CD4-positive, alpha-beta T cell (primary cell): ENCODE measurements around the gene VPS13D. TPM values are rescaled to one million over a fixed set of nuclear protein-coding genes. Genes with fewer than 3 reads are reported as not detected.
"Not testable (repeated sequence)": the region's sequence is repeated elsewhere in the genome, so short reads cannot be mapped to it uniquely, and the experiment has no call there.

Experiments used
- ATAC-seq: fragments of 200-7000 bp; cut with Tn5 transposase; one replicate; pipeline ENCODE4 v1.10.0; 2022; ENCODE audit warnings: mild to moderate bottlenecking; ENCODE audit not compliant: poor library complexity
- CTCF ChIA-PET: fragments of 350-600 bp; sonication (Branson Sonifier 250); formaldehyde crosslinking; loops from one replicate; lab custom pipeline; 2021; ENCODE audit warnings: antibody characterized with exemption, inconsistent platforms; lab: Charles Lee
- POLR2A ChIA-PET: fragments of 350-600 bp; sonication (Branson Sonifier 250); formaldehyde crosslinking; loops from one replicate; lab custom pipeline; 2021; ENCODE audit warnings: antibody characterized with exemption, inconsistent platforms; lab: Charles Lee
- DNase-seq, 14 experiments: peaks; one replicate each; pipeline ENCODE4 v3.0.0-alpha.2; 2013 to 2020; ENCODE audit warnings: mixed read lengths in 2 of 14
- H3K27ac ChIP-seq, 2 donors: one replicate each; pipeline versions ENCODE4 v1.5.1 to v1.7.0; 2013; ENCODE audit warnings: low read length in 2 of 2, low read depth in 1 of 2, mild to moderate bottlenecking in 1 of 2
- H3K27me3 ChIP-seq, 2 experiments: 1 replicate in 1 of 2; 2 replicates in 1 of 2; pipeline versions ENCODE4 v1.6.1 to v1.7.0; 2013; ENCODE audit warnings: low read length in 2 of 2, control low read depth in 1 of 2, mild to moderate bottlenecking in 1 of 2, moderate library complexity in 1 of 2; ENCODE audit not compliant: insufficient read depth in 2 of 2, control insufficient read depth in 1 of 2
- H3K36me3 ChIP-seq: one replicate; pipeline ENCODE4 v1.6.1; 2013; ENCODE audit warnings: low read length, control low read depth; ENCODE audit not compliant: insufficient read depth
- H3K4me1 ChIP-seq: one replicate; pipeline ENCODE4 v1.6.1; 2013; ENCODE audit warnings: low read length, control low read depth; ENCODE audit not compliant: insufficient read depth
- H3K4me3 ChIP-seq: one replicate; pipeline ENCODE4 v1.5.1; 2013; ENCODE audit warnings: mild to moderate bottlenecking, low read length, moderate library complexity
- H3K9me3 ChIP-seq, 2 experiments: 1 replicate in 1 of 2; 2 replicates in 1 of 2; pipeline versions ENCODE4 v1.6.1 to v1.7.0; 2013; ENCODE audit warnings: low read length in 2 of 2, mild to moderate bottlenecking in 2 of 2, control low read depth in 1 of 2, moderate library complexity in 1 of 2; ENCODE audit not compliant: control insufficient read depth in 1 of 2, insufficient read depth in 1 of 2
- H3K27ac Mint-ChIP-seq: one replicate; pipeline ENCODE4 v1.8.0; 2020; ENCODE audit warnings: mixed read lengths
- H3K27me3 Mint-ChIP-seq: one replicate; pipeline ENCODE4 v1.8.0; 2021; ENCODE audit warnings: mixed read lengths
- H3K36me3 Mint-ChIP-seq: one replicate; pipeline ENCODE4 v1.8.0; 2021; ENCODE audit warnings: low read depth, mixed read lengths
- H3K4me1 Mint-ChIP-seq: one replicate; pipeline ENCODE4 v1.8.0; 2021; ENCODE audit warnings: low read depth, mixed read lengths
- H3K4me3 Mint-ChIP-seq: one replicate; pipeline ENCODE4 v1.8.0; 2020; ENCODE audit warnings: mild to moderate bottlenecking, mixed read lengths
- H3K9me3 Mint-ChIP-seq: one replicate; pipeline ENCODE4 v1.8.0; 2020; ENCODE audit warnings: mixed read lengths
- intact Hi-C, 2 experiments: fragments of 100-400 bp; cut with DNase I in 1 of 2; cut with micrococcal nuclease in 1 of 2; formaldehyde crosslinking; loops; one replicate each; pipeline versions ENCODE4 v1.15.1 to v1.9.0; 2023 to 2025; cut with DNase I, micrococcal nuclease
- total RNA-seq, 174 experiments: library from RNA in 2 of 174; stranded (reverse) in 2 of 174; gene quantifications; one replicate each; pipeline ENCODE4 v1.2.3 and lab custom pipeline; 2021 to 2026
- TF ChIP-seq, protein P1 (sequence below): fragments of 200-600 bp; IDR thresholded peaks from one replicate; pipeline ENCODE4 v1.8.0; 2022; ENCODE audit warnings: antibody characterized with exemption, mild to moderate bottlenecking

Gene VPS13D
- total RNA-seq, 2 experiments from 2014 or later: 63.0 to 67.3 TPM

DNA sequence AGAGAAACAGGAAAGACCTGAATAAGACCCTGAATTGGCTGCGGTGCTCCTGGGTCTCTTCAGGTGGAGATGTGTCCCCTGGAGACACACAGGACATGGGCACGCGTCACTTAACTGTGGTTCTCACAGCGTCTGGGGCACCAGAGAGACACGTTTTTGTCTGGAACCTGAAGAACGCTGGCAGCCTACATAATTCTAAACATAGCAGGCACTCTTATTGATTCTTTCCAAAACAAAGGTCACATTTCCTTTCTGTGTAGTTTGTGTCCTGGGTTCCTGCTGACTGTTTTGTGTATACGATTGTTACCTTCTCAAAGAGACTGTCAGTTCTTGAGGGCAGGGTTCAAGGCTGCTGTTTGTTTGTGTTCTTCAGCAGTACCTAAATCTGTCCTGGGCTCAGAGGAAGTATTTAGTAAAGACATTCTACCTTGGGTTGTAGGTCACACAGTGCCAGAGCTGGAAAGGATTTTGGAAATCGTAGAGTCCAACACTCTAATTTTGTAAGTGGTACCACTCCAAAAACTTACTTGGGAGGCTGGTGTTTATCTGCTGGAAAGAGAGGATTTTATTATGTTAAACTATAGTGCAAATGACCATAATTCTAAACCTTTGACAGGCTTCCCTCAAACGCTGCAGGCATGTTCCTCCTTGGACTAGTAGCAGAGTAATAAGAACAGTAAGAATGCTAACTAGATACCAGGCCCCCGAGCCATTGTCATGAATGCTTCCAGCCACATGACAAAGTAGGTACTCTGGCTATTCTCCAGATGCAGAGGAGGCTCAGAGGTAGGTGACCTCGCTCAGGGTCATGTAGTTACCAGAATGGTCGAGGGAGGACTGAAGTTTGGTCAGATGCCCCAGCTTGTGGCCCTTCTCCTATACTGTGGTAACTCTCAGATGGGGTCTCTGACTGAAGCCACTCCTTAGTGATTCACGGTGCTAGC lies 223.8 kb downstream of the VPS13D start:
- no peaks in the 10 kb centered on the region for H3K9me3 ChIP-seq
- POLR2A ChIA-PET: interaction anchor here (0.6 to 4.0 kb wide), 6 partner anchors 10 to 164 kb away, joined by 3 to 14 read pairs (median 4); partner anchors contain the start of gene DHRS3
- no peak overlapping the region for H3K27ac ChIP-seq
- ATAC-seq: peak; percentile 51
- peaks cover 95% of the 10 kb centered on the region for H3K4me1 Mint-ChIP-seq
- peak in 9 of 14 experiments; percentile 17 to 61 (median 32) for DNase-seq
- peak overlapping the region; percentile 67 for H3K4me3 Mint-ChIP-seq
- H3K36me3 Mint-ChIP-seq: peaks cover 30% of the 10 kb centered on the region
- no peaks in the 10 kb centered on the region for H3K9me3 Mint-ChIP-seq
- H3K36me3 ChIP-seq: peaks cover 16% of the 10 kb centered on the region
- TF ChIP-seq, protein P1, sequence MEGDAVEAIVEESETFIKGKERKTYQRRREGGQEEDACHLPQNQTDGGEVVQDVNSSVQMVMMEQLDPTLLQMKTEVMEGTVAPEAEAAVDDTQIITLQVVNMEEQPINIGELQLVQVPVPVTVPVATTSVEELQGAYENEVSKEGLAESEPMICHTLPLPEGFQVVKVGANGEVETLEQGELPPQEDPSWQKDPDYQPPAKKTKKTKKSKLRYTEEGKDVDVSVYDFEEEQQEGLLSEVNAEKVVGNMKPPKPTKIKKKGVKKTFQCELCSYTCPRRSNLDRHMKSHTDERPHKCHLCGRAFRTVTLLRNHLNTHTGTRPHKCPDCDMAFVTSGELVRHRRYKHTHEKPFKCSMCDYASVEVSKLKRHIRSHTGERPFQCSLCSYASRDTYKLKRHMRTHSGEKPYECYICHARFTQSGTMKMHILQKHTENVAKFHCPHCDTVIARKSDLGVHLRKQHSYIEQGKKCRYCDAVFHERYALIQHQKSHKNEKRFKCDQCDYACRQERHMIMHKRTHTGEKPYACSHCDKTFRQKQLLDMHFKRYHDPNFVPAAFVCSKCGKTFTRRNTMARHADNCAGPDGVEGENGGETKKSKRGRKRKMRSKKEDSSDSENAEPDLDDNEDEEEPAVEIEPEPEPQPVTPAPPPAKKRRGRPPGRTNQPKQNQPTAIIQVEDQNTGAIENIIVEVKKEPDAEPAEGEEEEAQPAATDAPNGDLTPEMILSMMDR: no peak
- H3K27me3 Mint-ChIP-seq: no peaks in the 10 kb centered on the region
- intact Hi-C loops: loop anchor here in 1 of 2 experiments (10.0 kb wide), 1 partner anchor 309 kb away; no protein-coding TSS in a partner anchor
- H3K4me1 ChIP-seq: peaks cover 83% of the 10 kb centered on the region
- CTCF ChIA-PET: interaction anchor here (1.1 to 1.2 kb wide), 2 partner anchors 16 to 19 kb away, joined by 3 read pairs; no protein-coding TSS in a partner anchor
- H3K4me3 ChIP-seq: no peak overlapping the region
- H3K27me3 ChIP-seq: no peaks in the 10 kb centered on the region
- H3K27ac Mint-ChIP-seq: peak overlapping the region; percentile 86

DNA sequence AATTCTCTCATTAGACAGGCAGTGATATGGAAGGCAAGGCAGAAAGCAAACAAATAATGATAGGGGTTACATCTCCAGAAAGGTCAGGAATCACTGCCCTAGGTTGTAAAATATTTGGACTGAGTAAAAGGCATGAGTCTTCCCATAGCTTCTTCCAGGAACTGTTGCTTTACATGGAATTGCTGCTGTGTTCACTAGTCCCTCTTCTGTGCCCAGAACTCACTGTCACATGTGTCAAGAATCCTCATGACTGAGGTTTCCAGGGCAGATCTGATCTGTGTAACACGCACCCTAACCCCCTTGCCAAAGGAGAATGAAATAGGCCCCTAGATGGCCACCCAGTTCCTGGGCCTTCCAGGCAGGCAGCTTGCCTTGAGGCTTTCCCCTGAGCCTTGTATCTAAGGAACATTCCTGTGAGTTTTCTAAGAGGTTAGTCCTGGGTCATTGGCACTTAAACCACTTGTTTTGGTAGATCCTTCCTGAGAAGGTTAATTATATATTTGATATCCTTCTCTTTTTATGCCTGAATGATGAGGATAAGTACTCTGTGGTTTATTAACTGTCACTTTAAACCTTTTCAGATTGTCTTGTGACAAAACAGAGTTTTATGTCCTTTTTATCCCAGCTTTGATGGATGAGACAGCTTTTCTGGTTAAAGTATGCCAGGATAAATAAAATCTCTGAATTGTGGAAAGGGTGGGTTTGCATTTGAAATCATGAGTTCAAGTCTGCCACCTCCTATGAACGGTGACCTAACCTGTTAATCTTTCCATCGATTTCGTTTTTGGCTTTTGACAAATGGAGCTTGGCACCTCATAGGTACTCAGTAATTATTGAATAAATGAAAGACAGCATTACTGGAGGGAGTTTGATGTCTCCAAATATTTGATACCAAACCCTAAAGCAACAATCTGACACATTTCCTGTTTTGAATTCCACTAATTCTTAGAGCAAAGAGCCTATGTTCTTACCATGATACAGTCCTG lies 224.9 kb downstream of the VPS13D start:
- Histone ChIP-seq H3K4me1 (peaks cover 75% of the 10 kb centered on the region), H3K9me3 (no peaks in the 10 kb centered on the region), H3K36me3 (peaks cover 16% of the 10 kb centered on the region), H3K27ac (no peak overlapping the region), H3K27me3 (no peaks in the 10 kb centered on the region), H3K4me3 (no peak overlapping the region)
- ATAC-seq (no peak), DNase-seq (no peak)
- intact Hi-C loops: loop anchor here in 1 of 2 experiments (10.0 kb wide), 1 partner anchor 310 kb away; no protein-coding TSS in a partner anchor
- Mint-ChIP-seq H3K4me3 (peak overlapping the region; percentile 48), H3K4me1 (peaks cover 90% of the 10 kb centered on the region), H3K27ac (peak overlapping the region; percentile 86), H3K9me3 (no peaks in the 10 kb centered on the region), H3K27me3 (no peaks in the 10 kb centered on the region), H3K36me3 (peaks cover 41% of the 10 kb centered on the region)
- ChIA-PET CTCF (interaction anchor here (1.2 kb wide), 1 partner anchor 18 kb away, joined by 3 read pairs; no protein-coding TSS in a partner anchor), POLR2A (interaction anchor here (0.8 to 4.0 kb wide), 3 partner anchors 21 to 141 kb away, joined by 4 to 14 read pairs (median 4); no protein-coding TSS in a partner anchor)
- TF ChIP-seq, protein P1: no peak

DNA sequence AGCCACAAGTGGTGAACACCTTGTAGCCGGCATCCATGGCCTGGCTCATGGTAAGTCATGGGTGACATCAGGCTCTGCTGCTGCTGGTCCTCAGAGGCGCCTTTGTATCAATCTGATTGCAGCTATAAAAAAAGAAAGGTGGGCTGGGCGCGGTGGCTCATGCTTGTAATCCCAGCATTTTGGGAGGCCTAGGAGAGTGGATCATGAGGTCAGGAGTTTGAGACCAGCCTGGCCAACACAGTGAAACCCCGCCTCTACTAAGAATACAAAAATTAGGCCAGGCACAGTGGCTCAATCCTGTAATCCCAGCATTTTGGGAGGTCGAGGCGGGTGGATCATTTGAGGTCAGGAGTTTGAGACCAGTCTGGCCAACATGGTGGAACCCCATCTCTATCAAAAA lies 226.3 kb downstream of the VPS13D start:
- H3K4me1 Mint-ChIP-seq: peaks cover 76% of the 10 kb centered on the region
- intact Hi-C loops: loop anchor here in 1 of 2 experiments (2.0 to 10.0 kb wide), 2 partner anchors 21 to 311 kb away; no protein-coding TSS in a partner anchor
- H3K4me3 Mint-ChIP-seq, H3K9me3 Mint-ChIP-seq, CTCF ChIA-PET, H3K27me3 Mint-ChIP-seq, H3K27me3 ChIP-seq, H3K27ac ChIP-seq, DNase-seq, ATAC-seq, H3K9me3 ChIP-seq, H3K4me3 ChIP-seq: not testable (repeated sequence)
- H3K4me1 ChIP-seq: peaks cover 61% of the 10 kb centered on the region
- H3K27ac Mint-ChIP-seq: peak overlapping the region; percentile 60
- H3K36me3 ChIP-seq: peaks cover 28% of the 10 kb centered on the region
- H3K36me3 Mint-ChIP-seq: peaks cover 46% of the 10 kb centered on the region
- POLR2A ChIA-PET: interaction anchor here (4.0 kb wide), 1 partner anchor 55 kb away, joined by 14 read pairs; no protein-coding TSS in a partner anchor
